Measurements from ENCODE around the gene SUSD6. TPM values are rescaled to one million over a fixed set of nuclear protein-coding genes. Genes with fewer than 3 reads are reported as not detected.
"Not testable (repeated sequence)": the region's sequence is repeated elsewhere in the genome, so short reads cannot be mapped to it uniquely, and the experiment has no call there.

SUSD6 gene
- total RNA-seq, 1 experiment from 2014 or later: 32.1 TPM

DNA sequence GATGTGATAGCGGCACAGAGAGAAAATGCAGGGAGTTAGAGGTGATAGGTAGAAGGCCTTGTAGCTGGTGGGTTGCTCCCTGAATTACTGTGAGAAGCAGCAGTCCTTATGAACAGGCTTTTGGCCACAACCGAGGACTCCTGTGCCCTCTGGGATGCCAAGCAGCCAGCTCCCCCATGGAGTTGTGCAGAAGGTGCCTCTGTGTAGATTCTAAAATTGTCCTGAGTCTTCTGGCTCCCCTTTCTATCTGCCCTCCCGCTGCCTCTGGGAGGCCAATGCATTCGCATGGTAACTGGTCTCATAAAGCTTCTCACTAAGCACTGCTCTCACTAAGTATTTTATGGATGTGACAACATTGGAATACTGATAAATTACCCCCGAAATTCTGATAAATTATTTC is 16.1 kb upstream of the SUSD6 start:
- CTCF ChIA-PET: interaction anchor here (0.6 to 2.0 kb wide), 4 partner anchors 9 to 121 kb away, joined by 3 to 11 read pairs (median 5); no protein-coding TSS in a partner anchor
- DNase-seq (ENCODE audit: unreplicated experiment): no peak
- Mint-ChIP-seq H3K27ac (ENCODE audit: low read depth, unreplicated experiment) (no peak overlapping the region), H3K9me3 (ENCODE audit: unreplicated experiment) (no peaks in the 10 kb centered on the region), H3K27me3 (ENCODE audit: insufficient read depth, unreplicated experiment) (no peaks in the 10 kb centered on the region), H3K4me3 (ENCODE audit: unreplicated experiment) (no peak overlapping the region), H3K36me3 (ENCODE audit: insufficient read depth, unreplicated experiment) (no peaks in the 10 kb centered on the region), H3K4me1 (ENCODE audit: insufficient read depth, unreplicated experiment) (no peaks in the 10 kb centered on the region)
- BruUV-seq (replicated peaks): no TSS peak
- intact Hi-C loops (cut with micrococcal nuclease): no loop called here
- POLR2A ChIA-PET: interaction anchor here (0.7 kb wide), 1 partner anchor 17 kb away, joined by 4 read pairs; no protein-coding TSS in a partner anchor
- TF ChIP-seq, protein P1, sequence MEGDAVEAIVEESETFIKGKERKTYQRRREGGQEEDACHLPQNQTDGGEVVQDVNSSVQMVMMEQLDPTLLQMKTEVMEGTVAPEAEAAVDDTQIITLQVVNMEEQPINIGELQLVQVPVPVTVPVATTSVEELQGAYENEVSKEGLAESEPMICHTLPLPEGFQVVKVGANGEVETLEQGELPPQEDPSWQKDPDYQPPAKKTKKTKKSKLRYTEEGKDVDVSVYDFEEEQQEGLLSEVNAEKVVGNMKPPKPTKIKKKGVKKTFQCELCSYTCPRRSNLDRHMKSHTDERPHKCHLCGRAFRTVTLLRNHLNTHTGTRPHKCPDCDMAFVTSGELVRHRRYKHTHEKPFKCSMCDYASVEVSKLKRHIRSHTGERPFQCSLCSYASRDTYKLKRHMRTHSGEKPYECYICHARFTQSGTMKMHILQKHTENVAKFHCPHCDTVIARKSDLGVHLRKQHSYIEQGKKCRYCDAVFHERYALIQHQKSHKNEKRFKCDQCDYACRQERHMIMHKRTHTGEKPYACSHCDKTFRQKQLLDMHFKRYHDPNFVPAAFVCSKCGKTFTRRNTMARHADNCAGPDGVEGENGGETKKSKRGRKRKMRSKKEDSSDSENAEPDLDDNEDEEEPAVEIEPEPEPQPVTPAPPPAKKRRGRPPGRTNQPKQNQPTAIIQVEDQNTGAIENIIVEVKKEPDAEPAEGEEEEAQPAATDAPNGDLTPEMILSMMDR (IDR thresholded peaks at IDR 0.05; ENCODE audit: unreplicated experiment): no peak

DNA sequence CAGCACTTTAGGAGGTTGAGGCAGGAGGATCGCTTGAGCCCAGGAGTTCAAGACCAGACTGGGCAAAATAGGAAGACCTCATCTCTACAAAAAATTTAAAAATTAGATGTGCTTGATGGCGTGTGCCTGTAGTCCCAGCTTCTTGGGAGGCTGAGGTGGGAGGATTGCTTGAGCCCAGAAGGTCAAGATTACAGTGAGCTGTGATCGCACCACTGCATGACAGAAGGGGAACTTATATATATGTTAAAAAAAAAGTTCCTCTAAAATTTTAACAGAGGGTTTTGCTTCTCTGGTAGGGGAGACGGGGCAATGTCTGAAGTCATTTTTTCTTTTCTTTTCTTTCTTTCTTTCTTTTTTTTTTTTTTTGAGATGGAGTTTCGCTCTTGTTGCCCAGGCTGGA is 12.0 kb upstream of the SUSD6 start:
- H3K27ac Mint-ChIP-seq (ENCODE audit: low read depth, unreplicated experiment); H3K4me3 Mint-ChIP-seq (ENCODE audit: unreplicated experiment); DNase-seq (ENCODE audit: unreplicated experiment); POLR2A ChIA-PET; H3K36me3 Mint-ChIP-seq (ENCODE audit: insufficient read depth, unreplicated experiment); H3K27me3 Mint-ChIP-seq (ENCODE audit: insufficient read depth, unreplicated experiment); H3K9me3 Mint-ChIP-seq (ENCODE audit: unreplicated experiment); BruUV-seq (replicated peaks); H3K4me1 Mint-ChIP-seq (ENCODE audit: insufficient read depth, unreplicated experiment); intact Hi-C loops (cut with micrococcal nuclease): not testable (repeated sequence)
- CTCF ChIA-PET: interaction anchor here (0.7 to 2.2 kb wide), 3 partner anchors 15 to 118 kb away, joined by 3 to 9 read pairs (median 3); no protein-coding TSS in a partner anchor

DNA sequence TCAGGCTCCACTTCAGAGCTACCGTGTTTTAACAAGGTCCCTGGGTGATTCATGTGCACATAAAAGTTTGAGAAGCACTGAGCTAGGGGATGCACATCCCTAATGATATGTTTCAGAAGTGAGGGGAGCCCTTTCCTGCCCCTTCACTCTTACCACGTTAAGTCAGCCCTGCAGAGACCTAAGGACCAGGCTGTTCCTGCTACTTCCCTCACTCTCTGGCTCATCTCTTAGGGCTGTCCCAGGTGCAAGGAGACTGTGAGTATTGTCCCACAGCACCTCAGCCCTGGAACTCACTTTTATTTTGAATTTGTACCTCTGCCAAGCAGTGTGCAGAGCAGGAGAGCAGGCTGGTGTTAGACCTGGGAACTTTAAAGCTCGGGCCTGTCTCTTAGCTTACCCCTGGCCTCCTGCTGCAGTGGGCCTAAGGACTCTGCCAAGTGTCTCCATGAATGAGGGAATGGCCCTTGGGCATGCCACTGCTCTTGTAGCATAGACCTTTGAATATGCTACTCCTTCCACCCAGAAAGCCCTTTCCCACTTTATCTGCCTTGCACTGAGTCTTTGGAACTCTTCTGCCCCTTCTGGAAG is 11.0 kb upstream of the SUSD6 start:
- intact Hi-C loops (cut with micrococcal nuclease): no loop called here
- POLR2A ChIA-PET: interaction anchor here (1.0 kb wide), 1 partner anchor 117 kb away, joined by 3 read pairs; no protein-coding TSS in a partner anchor
- no peak for DNase-seq (ENCODE audit: unreplicated experiment)
- Mint-ChIP-seq H3K27me3 (ENCODE audit: insufficient read depth, unreplicated experiment) (no peaks in the 10 kb centered on the region), H3K4me3 (ENCODE audit: unreplicated experiment) (no peak overlapping the region), H3K9me3 (ENCODE audit: unreplicated experiment) (no peaks in the 10 kb centered on the region), H3K4me1 (ENCODE audit: insufficient read depth, unreplicated experiment) (no peaks in the 10 kb centered on the region), H3K36me3 (ENCODE audit: insufficient read depth, unreplicated experiment) (no peaks in the 10 kb centered on the region), H3K27ac (ENCODE audit: low read depth, unreplicated experiment) (no peak overlapping the region)
- no TSS peak for BruUV-seq (replicated peaks)
- TF ChIP-seq, protein P1 (IDR thresholded peaks at IDR 0.05; ENCODE audit: unreplicated experiment): no peak
- CTCF ChIA-PET: interaction anchor here (0.5 to 1.9 kb wide), 3 partner anchors 12 to 127 kb away, joined by 3 to 8 read pairs (median 3); no protein-coding TSS in a partner anchor

GRCh38 chr14:69605738-69606137 is 5.7 kb upstream of the SUSD6 start:
- CTCF ChIA-PET: interaction anchor here (0.6 to 4.7 kb wide), 7 partner anchors 19 to 121 kb away, joined by 3 to 28 read pairs (median 3); no protein-coding TSS in a partner anchor

More at GRCh38 chr14:69605738-69606137, 5.7 kb upstream of the SUSD6 start:
- DNase-seq (ENCODE audit: unreplicated experiment): no peak
- intact Hi-C loops (cut with micrococcal nuclease): no loop called here
- no peaks in the 10 kb centered on the region for H3K27me3 Mint-ChIP-seq (ENCODE audit: insufficient read depth, unreplicated experiment)
- POLR2A ChIA-PET: no interaction called here
- no peaks in the 10 kb centered on the region for H3K9me3 Mint-ChIP-seq (ENCODE audit: unreplicated experiment)
- no TSS peak for BruUV-seq (replicated peaks)
- TF ChIP-seq, protein P1 (IDR thresholded peaks at IDR 0.05; ENCODE audit: unreplicated experiment): no peak
- H3K4me1 Mint-ChIP-seq (ENCODE audit: insufficient read depth, unreplicated experiment): peaks cover 22% of the 10 kb centered on the region
- no peak overlapping the region for H3K27ac Mint-ChIP-seq (ENCODE audit: low read depth, unreplicated experiment)
- no peaks in the 10 kb centered on the region for H3K36me3 Mint-ChIP-seq (ENCODE audit: insufficient read depth, unreplicated experiment)
- no peak overlapping the region for H3K4me3 Mint-ChIP-seq (ENCODE audit: unreplicated experiment)
